Right lobe of liver (tissue), 4 donors: ENCODE data around the gene NR0B1.

Source experiments
- POLR2A ChIP-seq: fragments of 450-650 bp; IDR thresholded peaks from one replicate; pipeline ENCODE4 v1.6.1; 2017; ENCODE audit warnings: antibody characterized with exemption, mild to moderate bottlenecking
- TF ChIP-seq, protein P1 (sequence below), 4 donors: fragments of 200-600 bp in 3 of 4; fragments of 450-650 bp in 1 of 4; IDR thresholded peaks; one replicate each; pipeline versions ENCODE4 v1.5.1 to v1.8.0; 2016 to 2022; ENCODE audit warnings: antibody characterized with exemption in 4 of 4, mild to moderate bottlenecking in 2 of 4
- donor health status: DM: no; HTN: no; CAD: no.
- donor health status: DM: no; HTN: no; CAD: no.
- donor health status: DM: no; HTN: yes; CAD: no.

DNA sequence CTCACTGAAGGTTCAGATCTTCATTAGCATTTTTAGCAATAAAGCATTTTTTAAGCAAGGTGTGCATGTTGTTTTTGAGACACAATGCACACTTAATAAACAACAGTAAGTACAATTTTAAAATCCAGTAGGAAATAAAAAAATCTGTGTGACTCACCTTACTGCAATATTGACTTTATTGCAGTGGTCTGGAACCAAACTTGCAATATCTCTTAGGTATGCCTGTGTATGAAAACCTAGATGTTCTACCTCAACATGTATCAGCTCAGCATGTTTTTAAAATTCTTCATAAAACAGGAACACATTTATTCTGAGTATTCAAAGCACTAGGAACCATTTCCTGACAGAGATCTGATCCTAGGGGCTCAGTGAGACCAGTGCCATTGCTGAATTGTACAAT lies 26.7 kb downstream of the NR0B1 start:
- TF ChIP-seq, protein P1, sequence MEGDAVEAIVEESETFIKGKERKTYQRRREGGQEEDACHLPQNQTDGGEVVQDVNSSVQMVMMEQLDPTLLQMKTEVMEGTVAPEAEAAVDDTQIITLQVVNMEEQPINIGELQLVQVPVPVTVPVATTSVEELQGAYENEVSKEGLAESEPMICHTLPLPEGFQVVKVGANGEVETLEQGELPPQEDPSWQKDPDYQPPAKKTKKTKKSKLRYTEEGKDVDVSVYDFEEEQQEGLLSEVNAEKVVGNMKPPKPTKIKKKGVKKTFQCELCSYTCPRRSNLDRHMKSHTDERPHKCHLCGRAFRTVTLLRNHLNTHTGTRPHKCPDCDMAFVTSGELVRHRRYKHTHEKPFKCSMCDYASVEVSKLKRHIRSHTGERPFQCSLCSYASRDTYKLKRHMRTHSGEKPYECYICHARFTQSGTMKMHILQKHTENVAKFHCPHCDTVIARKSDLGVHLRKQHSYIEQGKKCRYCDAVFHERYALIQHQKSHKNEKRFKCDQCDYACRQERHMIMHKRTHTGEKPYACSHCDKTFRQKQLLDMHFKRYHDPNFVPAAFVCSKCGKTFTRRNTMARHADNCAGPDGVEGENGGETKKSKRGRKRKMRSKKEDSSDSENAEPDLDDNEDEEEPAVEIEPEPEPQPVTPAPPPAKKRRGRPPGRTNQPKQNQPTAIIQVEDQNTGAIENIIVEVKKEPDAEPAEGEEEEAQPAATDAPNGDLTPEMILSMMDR (IDR thresholded peaks at IDR 0.05): no peak
- no peak for TF ChIP-seq POLR2A
